ENCODE data around the gene MS4A6E. TPM values are rescaled to one million over a fixed set of nuclear protein-coding genes. Genes with fewer than 3 reads are reported as not detected.
A peak's percentile ranks its signal among the peaks of the same experiment; 100 is the strongest.

The MS4A6E gene
- total RNA-seq, 1 experiment from 2014 or later, result not detected

- CTCF ChIA-PET, result no interaction called here
- no peaks in the 10 kb centered on the region for H4K20me1 ChIP-seq (ENCODE audit: insufficient read depth)
- no peak overlapping the region for H3K4me2 ChIP-seq (ENCODE audit: low read length)
- no peaks in the 10 kb centered on the region for H3K4me1 ChIP-seq (ENCODE audit: control insufficient read depth in 1 of 2, insufficient read depth in 2 of 2, low read length in 2 of 2)
- H3K36me3 ChIP-seq (ENCODE audit: control insufficient read depth in 1 of 2, insufficient read depth in 2 of 2, low read length in 2 of 2), result no peaks in the 10 kb centered on the region
- H3K9me3 ChIP-seq (ENCODE audit: control insufficient read depth in 1 of 2, insufficient read depth in 1 of 2, low read depth in 1 of 2, low read length in 2 of 2), result no peaks in the 10 kb centered on the region
- ATAC-seq (no peak), DNase-seq (ENCODE audit: low read depth, low spot score) (no peak)
- no peak overlapping the region for H3K27ac ChIP-seq (ENCODE audit: low read depth, low read length)
- BruUV-seq (replicated peaks), result no TSS peak
- TF ChIP-seq EZH2phosphoT487 (IDR thresholded peaks at IDR 0.05; ENCODE audit: borderline replicate concordance), result no peak
- TF ChIP-seq POLR2AphosphoS5 (IDR thresholded peaks at IDR 0.05; ENCODE audit: low read depth, low read length), result no peak
- no peak for TF ChIP-seq YY1 (IDR thresholded peaks at IDR 0.05; ENCODE audit: extremely low read depth, insufficient replicate concordance, low read depth, low read length)
- TF ChIP-seq CTCF (IDR thresholded peaks at IDR 0.05 in 2 of 3, conservative IDR thresholded peaks at IDR 0.05 in 1 of 3; ENCODE audit: borderline replicate concordance in 1 of 3, insufficient read depth in 1 of 3, low read depth in 2 of 3, low read length in 2 of 3), result peak in 1 of 3 experiments; percentile 19; a peak in 2 of 6 replicates
- intact Hi-C loops (cut with micrococcal nuclease), result no loop called here
- no peaks in the 10 kb centered on the region for H3K27me3 ChIP-seq (ENCODE audit: insufficient read depth, low read length)
- no peak overlapping the region for H2AFZ ChIP-seq (ENCODE audit: low read depth, low read length, poor library complexity, severe bottlenecking)
- H3K4me3 ChIP-seq (replicated peaks in 1 of 2; ENCODE audit: low read depth in 1 of 2, low read length in 2 of 2), result no peak overlapping the region
- no peak overlapping the region for H3K9ac ChIP-seq (ENCODE audit: low read length)
- H3K9me2 ChIP-seq (ENCODE audit: insufficient read depth), result no peaks in the 10 kb centered on the region
- RAD21 ChIA-PET (ENCODE audit: low non-redundant PET in 1 of 2, low total read pairs in 2 of 2, uncharacterized antibody in 2 of 2, unreplicated experiment in 2 of 2), result no interaction called here
- POLR2A ChIA-PET, result no interaction called here
- H3K79me2 ChIP-seq (ENCODE audit: insufficient read depth, low read length), result no peaks in the 10 kb centered on the region
Observed at GRCh38 chr11:60316317-60316716, 10.7 kb upstream of the MS4A6E start.

GRCh38 chr11:60318726-60319125, 8.3 kb upstream of the MS4A6E start:
- ATAC-seq, result no peak
- Histone ChIP-seq H3K27ac (ENCODE audit: low read depth, low read length) (no peak overlapping the region), H3K27me3 (ENCODE audit: insufficient read depth, low read length) (no peaks in the 10 kb centered on the region), H2AFZ (ENCODE audit: low read depth, low read length, poor library complexity, severe bottlenecking) (no peak overlapping the region), H3K36me3 (ENCODE audit: control insufficient read depth in 1 of 2, insufficient read depth in 2 of 2, low read length in 2 of 2) (no peaks in the 10 kb centered on the region), H3K9me2 (ENCODE audit: insufficient read depth) (no peaks in the 10 kb centered on the region), H3K9me3 (ENCODE audit: control insufficient read depth in 1 of 2, insufficient read depth in 1 of 2, low read depth in 1 of 2, low read length in 2 of 2) (no peaks in the 10 kb centered on the region), H4K20me1 (ENCODE audit: insufficient read depth) (no peaks in the 10 kb centered on the region), H3K4me2 (ENCODE audit: low read length) (no peak overlapping the region), H3K79me2 (ENCODE audit: insufficient read depth, low read length) (no peaks in the 10 kb centered on the region), H3K4me3 (replicated peaks in 1 of 2; ENCODE audit: low read depth in 1 of 2, low read length in 2 of 2) (no peak overlapping the region), H3K4me1 (ENCODE audit: control insufficient read depth in 1 of 2, insufficient read depth in 2 of 2, low read length in 2 of 2) (no peaks in the 10 kb centered on the region), H3K9ac (ENCODE audit: low read length) (no peak overlapping the region)
- ChIA-PET POLR2A (no interaction called here), RAD21 (ENCODE audit: low non-redundant PET in 1 of 2, low total read pairs in 2 of 2, uncharacterized antibody in 2 of 2, unreplicated experiment in 2 of 2) (no interaction called here), CTCF (interaction anchor here (1.0 kb wide), 1 partner anchor 45 kb away, joined by 6 read pairs; no protein-coding TSS in a partner anchor)
- DNase-seq (ENCODE audit: low read depth, low spot score), result no peak
- BruUV-seq (replicated peaks), result no TSS peak
- TF ChIP-seq POLR2A (IDR thresholded peaks at IDR 0.05; ENCODE audit: borderline replicate concordance, extremely low read depth, insufficient read depth, insufficient read length), result no peak
- TF ChIP-seq ZNF274 (IDR thresholded peaks at IDR 0.05; ENCODE audit: low read depth, low read length), result no peak
- no peak for TF ChIP-seq SRF (IDR thresholded peaks at IDR 0.05; ENCODE audit: low read depth)
- TF ChIP-seq EZH2 (IDR thresholded peaks at IDR 0.05), result no peak
- no peak for TF ChIP-seq ZFX (IDR thresholded peaks at IDR 0.05)
- intact Hi-C loops (cut with micrococcal nuclease), result no loop called here

Data from HCT116 (cell line).